SK-N-MC (cell line): ENCODE data around the gene CCDC116.
A peak's percentile ranks its signal among the peaks of the same experiment; 100 is the strongest.
"Not testable (repeated sequence)": the region's sequence is repeated elsewhere in the genome, so short reads cannot be mapped to it uniquely, and the experiment has no call there.

Experiments used
- DNase-seq: peaks from one replicate; pipeline ENCODE4 v3.0.0-alpha.2; 2011; ENCODE audit warnings: low read depth, low spot score
- H3K27ac ChIP-seq: fragments of 200-600 bp; sonication (generic); 2 replicates; pipeline ENCODE4 v1.5.1; 2016; ENCODE audit warnings: mixed run types
- H3K36me3 ChIP-seq: fragments of 200-600 bp; sonication (generic); 2 replicates; pipeline ENCODE4 v1.6.1; 2017; ENCODE audit warnings: antibody characterized with exemption, low read length, mixed read lengths; ENCODE audit not compliant: insufficient read depth
- H3K4me3 ChIP-seq: fragments of 200-600 bp; sonication (generic); 2 replicates; pipeline ENCODE4 v1.5.1; 2016
- H3K9ac ChIP-seq: fragments of 200-600 bp; sonication (generic); 2 replicates; pipeline ENCODE4 v1.8.0; 2017; ENCODE audit warnings: mixed run types, mixed read lengths; ENCODE audit not compliant: insufficient read length
- H3K9me3 ChIP-seq: fragments of 200-600 bp; sonication (generic); 2 replicates; pipeline ENCODE4 v1.6.1; 2017; ENCODE audit warnings: low read depth, mild to moderate bottlenecking, antibody characterized with exemption, low read length, moderate library complexity, mixed read lengths
- EZH2 ChIP-seq: fragments of 200-600 bp; sonication (generic); IDR thresholded peaks from one replicate; pipeline ENCODE4 v1.6.1; 2017; ENCODE audit warnings: antibody characterized with exemption
- FOXP2 ChIP-seq: optimal IDR thresholded peaks from 2 replicates; pipeline ENCODE3; 2011; ENCODE audit warnings: mild to moderate bottlenecking, moderate library complexity; ENCODE audit not compliant: insufficient read depth; ENCODE audit errors: extremely low read length, control extremely low read depth
- POLR2AphosphoS5 ChIP-seq: IDR thresholded peaks from 2 replicates; pipeline ENCODE4 v1.6.1; 2012; ENCODE audit warnings: mild to moderate bottlenecking, low read depth, low read length, borderline replicate concordance

Gene CCDC116

GRCh38 chr22:21603973-21604372, 28.6 kb upstream of the CCDC116 start:
- DNase-seq = no peak
- peaks cover 17% of the 10 kb centered on the region for H3K36me3 ChIP-seq
- peak overlapping the region; percentile 60 for H3K27ac ChIP-seq
- no peaks in the 10 kb centered on the region for H3K9me3 ChIP-seq
- no peak overlapping the region for H3K9ac ChIP-seq
- TF ChIP-seq FOXP2 (no peak), POLR2AphosphoS5 (no peak), EZH2 (no peak)
- no peak overlapping the region for H3K4me3 ChIP-seq

GRCh38 chr22:21605887-21606564, 26.5 kb upstream of the CCDC116 start:
- Histone ChIP-seq H3K27ac (no peak overlapping the region), H3K9me3 (no peaks in the 10 kb centered on the region), H3K36me3 (peaks cover 21% of the 10 kb centered on the region), H3K9ac (no peak overlapping the region), H3K4me3 (no peak overlapping the region)
- no peak for DNase-seq
- TF ChIP-seq EZH2 (no peak), FOXP2 (no peak), POLR2AphosphoS5 (no peak)

GRCh38 chr22:21606775-21607174, 25.8 kb upstream of the CCDC116 start:
- Histone ChIP-seq H3K9me3 (no peaks in the 10 kb centered on the region), H3K36me3 (peaks cover 29% of the 10 kb centered on the region), H3K9ac (no peak overlapping the region), H3K4me3 (no peak overlapping the region), H3K27ac (no peak overlapping the region)
- no peak for DNase-seq
- TF ChIP-seq EZH2 (no peak), POLR2AphosphoS5 (no peak), FOXP2 (no peak)

GRCh38 chr22:21609556-21610157, 22.9 kb upstream of the CCDC116 start:
- H3K36me3 ChIP-seq = peaks cover 52% of the 10 kb centered on the region
- H3K9ac ChIP-seq = not testable (repeated sequence)

GRCh38 chr22:21611210-21611977, 21.2 kb upstream of the CCDC116 start:
- H3K9ac ChIP-seq = no peak overlapping the region
- TF ChIP-seq FOXP2 = no peak
- TF ChIP-seq POLR2AphosphoS5 = no peak
- TF ChIP-seq EZH2 = no peak
- no peak overlapping the region for H3K4me3 ChIP-seq
- DNase-seq = no peak
- no peak overlapping the region for H3K27ac ChIP-seq
- no peaks in the 10 kb centered on the region for H3K9me3 ChIP-seq
- H3K36me3 ChIP-seq = peaks cover 54% of the 10 kb centered on the region

More at GRCh38 chr22:21609556-21610157, 22.9 kb upstream of the CCDC116 start:
- not testable (repeated sequence) for DNase-seq, H3K4me3 ChIP-seq, H3K27ac ChIP-seq, H3K9me3 ChIP-seq

- no peak for TF ChIP-seq FOXP2
- TF ChIP-seq EZH2 = no peak
- no peak for TF ChIP-seq POLR2AphosphoS5
- H3K4me3 ChIP-seq = no peak overlapping the region
- H3K36me3 ChIP-seq = peaks cover 51% of the 10 kb centered on the region
- no peak overlapping the region for H3K27ac ChIP-seq
- no peak for DNase-seq
- H3K9me3 ChIP-seq = no peaks in the 10 kb centered on the region
- no peak overlapping the region for H3K9ac ChIP-seq
Observed at GRCh38 chr22:21612858-21613257, 19.7 kb upstream of the CCDC116 start.

GRCh38 chr22:21613553-21614233, 18.9 kb upstream of the CCDC116 start:
- Histone ChIP-seq H3K9ac (no peak overlapping the region), H3K4me3 (no peak overlapping the region), H3K27ac (no peak overlapping the region), H3K9me3 (no peaks in the 10 kb centered on the region), H3K36me3 (peaks cover 51% of the 10 kb centered on the region)
- no peak for DNase-seq
- TF ChIP-seq FOXP2 = no peak
- TF ChIP-seq EZH2 = no peak
- no peak for TF ChIP-seq POLR2AphosphoS5

GRCh38 chr22:21615731-21616130, 16.8 kb upstream of the CCDC116 start:
- no peak for TF ChIP-seq FOXP2
- no peak for TF ChIP-seq POLR2AphosphoS5
- TF ChIP-seq EZH2 = no peak
- Histone ChIP-seq H3K9me3 (no peaks in the 10 kb centered on the region), H3K4me3 (no peak overlapping the region), H3K27ac (no peak overlapping the region), H3K9ac (no peak overlapping the region), H3K36me3 (peaks cover 43% of the 10 kb centered on the region)
- DNase-seq = no peak

- not testable (repeated sequence) for DNase-seq, H3K4me3 ChIP-seq, H3K9ac ChIP-seq, H3K9me3 ChIP-seq
- Histone ChIP-seq H3K36me3 (peaks cover 34% of the 10 kb centered on the region), H3K27ac (0 out of 2 replicates have a peak overlapping the region, but pooled peaks have one; percentile 25)
Observed at GRCh38 chr22:21617337-21617736, 15.2 kb upstream of the CCDC116 start.
